Thyroid gland (tissue), 4 donors: ENCODE results near the gene ASB2. TPM values are rescaled to one million over a fixed set of nuclear protein-coding genes. Genes with fewer than 3 reads are reported as not detected.

Experiments used
- DNase-seq, 2 donors: peaks; one replicate each; pipeline ENCODE4 v3.0.0-alpha.2; 2019
- H3K27ac ChIP-seq, 3 donors: fragments of 200-600 bp; sonication (generic); 1 replicate in 2 of 3; 2 replicates in 1 of 3; pipeline ENCODE4 v1.5.1; 2016 to 2019; ENCODE audit warnings: mild to moderate bottlenecking in 1 of 3, moderate library complexity in 1 of 3
- H3K27me3 ChIP-seq: fragments of 200-600 bp; sonication (generic); one replicate; pipeline ENCODE4 v1.5.1; 2019
- H3K36me3 ChIP-seq, 2 donors: fragments of 200-600 bp; sonication (generic); one replicate each; pipeline ENCODE4 v1.5.1; 2016 to 2019
- H3K4me1 ChIP-seq, 2 donors: fragments of 200-600 bp; sonication (generic); one replicate each; pipeline ENCODE4 v1.5.1; 2017 to 2019
- H3K4me3 ChIP-seq, 3 donors: fragments of 200-600 bp; sonication (generic); replicated peaks in 1 of 3; 1 replicate in 2 of 3; 2 replicates in 1 of 3; pipeline ENCODE4 v1.5.1; 2016; ENCODE audit warnings: mild to moderate bottlenecking in 1 of 3
- H3K9me3 ChIP-seq: fragments of 200-600 bp; sonication (generic); one replicate; pipeline ENCODE4 v1.5.1; 2017
- POLR2A ChIP-seq, 2 donors: fragments of 450-650 bp; IDR thresholded peaks; one replicate each; pipeline ENCODE4 v1.6.1; 2017; ENCODE audit warnings: antibody characterized with exemption in 2 of 2, mild to moderate bottlenecking in 2 of 2, moderate library complexity in 1 of 2
- WGBS, 2 donors: methylation state at CpG; one replicate each; pipeline ENCODE4 v1.1.5; 2017; 5-methylcytosine and 5-hydroxymethylcytosine counted together
- intact Hi-C: fragments of 100-400 bp; cut with DNase I; formaldehyde crosslinking; loops from one replicate; pipeline ENCODE4 v1.15.1; 2023
- total RNA-seq, 4 donors: library from RNA; depleted of rRNA; stranded (reverse); fragments of >200 nt; gene quantifications; one replicate each; pipeline ENCODE4 v1.2.3, GENCODE V29; 2016
- TF ChIP-seq, protein P1 (sequence below), 6 experiments: fragments of 200-600 bp in 3 of 6; fragments of 450-650 bp in 3 of 6; sonication (generic) in 3 of 6; IDR thresholded peaks; one replicate each; pipeline ENCODE4 v1.5.1; 2016 to 2019; ENCODE audit warnings: antibody characterized with exemption in 6 of 6, mild to moderate bottlenecking in 2 of 6, inconsistent platforms in 1 of 6, moderate library complexity in 1 of 6

ASB2 gene
- total RNA-seq, 4 donors from 2014 or later = 0.67 to 3.8 (median 0.79) TPM; not detected in 1

DNA sequence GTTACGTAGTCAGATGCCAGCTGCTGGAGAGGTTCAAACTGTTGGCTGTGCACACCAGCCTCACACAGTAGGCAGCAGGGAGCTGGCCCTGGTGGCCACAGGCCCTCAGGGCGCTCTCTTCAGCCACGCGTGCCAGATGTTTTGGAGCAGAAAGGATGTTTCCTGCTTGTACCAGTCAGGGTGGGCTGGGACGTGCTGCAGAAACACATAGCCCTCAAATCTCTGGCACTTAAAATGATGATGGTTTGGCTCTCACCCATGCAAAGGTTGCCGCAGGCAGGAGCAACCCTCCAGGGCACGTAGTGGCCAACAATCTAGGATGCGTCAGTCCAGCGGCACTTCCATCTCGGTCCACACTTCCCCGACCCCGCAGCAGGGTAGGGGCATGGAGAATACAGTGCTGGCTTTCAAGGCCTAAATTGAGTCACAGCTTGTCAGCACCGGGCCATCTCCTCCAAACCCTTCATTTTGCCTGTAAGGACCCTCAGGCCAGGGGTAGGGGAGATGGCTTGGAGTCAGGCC, 50.9 kb downstream of the ASB2 start:
- 95 to 100% methylated on average over 5 to 10 of the region's 13 CpGs for WGBS, 2 donors
- no peak for TF ChIP-seq POLR2A (IDR thresholded peaks at IDR 0.05)
- TF ChIP-seq, protein P1, sequence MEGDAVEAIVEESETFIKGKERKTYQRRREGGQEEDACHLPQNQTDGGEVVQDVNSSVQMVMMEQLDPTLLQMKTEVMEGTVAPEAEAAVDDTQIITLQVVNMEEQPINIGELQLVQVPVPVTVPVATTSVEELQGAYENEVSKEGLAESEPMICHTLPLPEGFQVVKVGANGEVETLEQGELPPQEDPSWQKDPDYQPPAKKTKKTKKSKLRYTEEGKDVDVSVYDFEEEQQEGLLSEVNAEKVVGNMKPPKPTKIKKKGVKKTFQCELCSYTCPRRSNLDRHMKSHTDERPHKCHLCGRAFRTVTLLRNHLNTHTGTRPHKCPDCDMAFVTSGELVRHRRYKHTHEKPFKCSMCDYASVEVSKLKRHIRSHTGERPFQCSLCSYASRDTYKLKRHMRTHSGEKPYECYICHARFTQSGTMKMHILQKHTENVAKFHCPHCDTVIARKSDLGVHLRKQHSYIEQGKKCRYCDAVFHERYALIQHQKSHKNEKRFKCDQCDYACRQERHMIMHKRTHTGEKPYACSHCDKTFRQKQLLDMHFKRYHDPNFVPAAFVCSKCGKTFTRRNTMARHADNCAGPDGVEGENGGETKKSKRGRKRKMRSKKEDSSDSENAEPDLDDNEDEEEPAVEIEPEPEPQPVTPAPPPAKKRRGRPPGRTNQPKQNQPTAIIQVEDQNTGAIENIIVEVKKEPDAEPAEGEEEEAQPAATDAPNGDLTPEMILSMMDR (IDR thresholded peaks at IDR 0.05) = no peak
- Histone ChIP-seq H3K36me3 (no peaks in the 10 kb centered on the region), H3K4me3 (no peak overlapping the region), H3K9me3 (no peaks in the 10 kb centered on the region), H3K27ac (no peak overlapping the region), H3K4me1 (peaks cover 12 to 14% of the 10 kb centered on the region in 2 donors), H3K27me3 (no peaks in the 10 kb centered on the region)
- no peak for DNase-seq
- intact Hi-C loops = no loop called here

DNA sequence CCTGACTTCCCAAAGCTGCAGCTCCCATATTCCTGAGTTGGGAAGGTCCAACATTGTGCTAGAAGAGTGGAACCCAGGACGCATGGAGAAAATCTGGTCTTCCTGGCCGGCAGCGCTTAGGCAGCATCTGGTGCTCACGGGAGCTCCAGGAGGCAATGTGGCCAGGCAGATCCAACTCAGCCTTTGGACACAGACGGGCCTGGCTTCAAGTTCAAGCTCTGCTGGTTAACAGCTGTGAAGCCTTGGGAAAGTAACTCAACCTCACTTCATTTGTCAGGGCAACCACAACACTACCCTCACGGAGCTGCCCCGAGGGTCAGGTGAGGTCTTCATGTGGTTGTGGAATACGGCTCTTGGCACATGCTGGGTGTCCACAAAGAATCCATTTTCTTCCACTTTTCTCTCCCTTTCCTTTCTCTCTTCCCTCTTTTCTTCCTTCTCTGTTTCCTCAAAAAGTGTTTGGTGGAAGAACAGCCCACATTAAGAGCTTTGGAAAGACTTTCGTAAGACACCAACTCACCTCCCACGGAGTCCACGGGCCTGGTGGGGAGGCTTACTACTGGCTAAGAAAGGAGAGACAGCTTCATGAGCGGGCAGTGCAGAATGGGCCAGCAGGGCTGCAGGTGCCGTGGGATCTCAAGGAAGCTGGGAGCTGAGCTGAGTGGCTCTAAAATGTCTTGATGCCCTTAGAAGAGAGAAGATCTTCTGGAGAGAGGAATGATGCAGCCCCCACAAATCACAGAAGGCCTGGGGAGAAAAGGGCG, 51.6 kb downstream of the ASB2 start:
- 92 to 94% methylated on average over 13 to 14 of the region's 14 CpGs for WGBS, 2 donors
- Histone ChIP-seq H3K27ac (no peak overlapping the region), H3K9me3 (no peaks in the 10 kb centered on the region), H3K36me3 (no peaks in the 10 kb centered on the region), H3K4me1 (peaks cover 12 to 14% of the 10 kb centered on the region in 2 donors), H3K4me3 (no peak overlapping the region), H3K27me3 (no peaks in the 10 kb centered on the region)
- TF ChIP-seq, protein P1 (IDR thresholded peaks at IDR 0.05) = no peak
- no peak for TF ChIP-seq POLR2A (IDR thresholded peaks at IDR 0.05)
- intact Hi-C loops = no loop called here
- no peak for DNase-seq

DNA sequence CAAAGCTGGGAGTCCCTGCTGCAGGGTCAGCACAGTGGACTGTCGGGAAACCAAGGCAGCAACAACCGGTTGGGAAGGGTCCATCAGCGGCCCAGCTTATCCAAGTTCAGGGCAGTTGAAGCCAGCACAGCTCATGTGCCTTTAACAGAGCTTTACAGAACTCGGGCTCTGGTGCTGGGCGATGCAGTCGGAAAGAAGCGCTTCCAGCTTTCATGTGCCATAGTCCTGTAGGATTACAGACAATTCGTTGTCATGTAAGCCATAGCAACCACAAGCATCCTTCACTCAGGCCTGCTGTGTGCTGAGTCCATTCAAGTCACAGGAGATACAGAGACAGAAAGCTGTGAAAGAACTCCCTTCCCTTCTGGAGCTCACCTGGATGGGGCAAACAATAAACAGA, 52.7 kb downstream of the ASB2 start:
- intact Hi-C loops = no loop called here
- Histone ChIP-seq H3K36me3 (no peaks in the 10 kb centered on the region), H3K4me3 (no peak overlapping the region), H3K27ac (no peak overlapping the region), H3K27me3 (no peaks in the 10 kb centered on the region), H3K9me3 (no peaks in the 10 kb centered on the region), H3K4me1 (peaks cover 12 to 14% of the 10 kb centered on the region in 2 donors)
- WGBS, 2 donors = 84 to 85% methylated on average over 8 of the region's 8 CpGs
- DNase-seq = no peak
- TF ChIP-seq, protein P1 (IDR thresholded peaks at IDR 0.05) = no peak
- no peak for TF ChIP-seq POLR2A (IDR thresholded peaks at IDR 0.05)

- 86 to 91% methylated on average over 14 to 18 of the region's 18 CpGs for WGBS, 2 donors
- Histone ChIP-seq H3K36me3 (no peaks in the 10 kb centered on the region), H3K4me3 (no peak overlapping the region), H3K27me3 (no peaks in the 10 kb centered on the region), H3K27ac (no peak overlapping the region), H3K4me1 (peaks cover 0 to 1% of the 10 kb centered on the region in 2 donors), H3K9me3 (no peaks in the 10 kb centered on the region)
- TF ChIP-seq POLR2A (IDR thresholded peaks at IDR 0.05) = no peak
- TF ChIP-seq, protein P1 (IDR thresholded peaks at IDR 0.05) = no peak
- no peak for DNase-seq
- intact Hi-C loops = no loop called here
Measured at GRCh38 chr14:93921001-93921806, 55.2 kb downstream of the ASB2 start.
